ENCODE results near the gene PBLD. TPM values are rescaled to one million over a fixed set of nuclear protein-coding genes. Genes with fewer than 3 reads are reported as not detected.
"Not testable (repeated sequence)": the region's sequence is repeated elsewhere in the genome, so short reads cannot be mapped to it uniquely, and the experiment has no call there.

The PBLD gene
- total RNA-seq, 2 donors from 2014 or later, result 0.34 to 1.7 TPM

DNA sequence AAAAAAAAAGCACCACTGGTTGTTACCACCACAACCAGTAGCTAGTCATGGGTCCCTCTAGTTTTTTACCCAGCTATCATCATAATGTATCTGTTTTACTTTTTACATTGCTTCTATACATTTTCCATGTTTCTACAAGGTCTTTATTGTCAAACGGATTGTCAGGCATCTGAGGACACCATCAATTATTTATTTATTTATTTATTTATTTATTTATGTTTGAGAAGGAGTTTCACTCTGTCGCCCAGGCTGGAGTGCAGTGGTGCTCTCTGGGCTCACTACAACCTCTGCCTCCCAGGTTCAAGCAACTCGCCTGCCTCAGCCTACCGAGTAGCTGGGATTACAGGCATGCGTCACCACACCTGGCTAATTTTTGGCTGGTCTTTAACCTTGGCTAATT, 29.9 kb downstream of the PBLD start:
- H3K9me3 Mint-ChIP-seq, result no peaks in the 10 kb centered on the region
- no peak overlapping the region for H3K27ac Mint-ChIP-seq
- DNase-seq (ENCODE audit: low spot score in 2 of 2), result no peak
- H3K36me3 Mint-ChIP-seq, result no peaks in the 10 kb centered on the region
- ATAC-seq, result no peak

- no peaks in the 10 kb centered on the region for H3K9me3 Mint-ChIP-seq
- no peaks in the 10 kb centered on the region for H3K36me3 Mint-ChIP-seq
- no peak for ATAC-seq
- no peak for DNase-seq (ENCODE audit: low spot score in 2 of 2)
- no peak overlapping the region for H3K27ac Mint-ChIP-seq
These were observed 30.3 kb downstream of the PBLD start for GRCh38 chr10:68302503-68302823.

DNA sequence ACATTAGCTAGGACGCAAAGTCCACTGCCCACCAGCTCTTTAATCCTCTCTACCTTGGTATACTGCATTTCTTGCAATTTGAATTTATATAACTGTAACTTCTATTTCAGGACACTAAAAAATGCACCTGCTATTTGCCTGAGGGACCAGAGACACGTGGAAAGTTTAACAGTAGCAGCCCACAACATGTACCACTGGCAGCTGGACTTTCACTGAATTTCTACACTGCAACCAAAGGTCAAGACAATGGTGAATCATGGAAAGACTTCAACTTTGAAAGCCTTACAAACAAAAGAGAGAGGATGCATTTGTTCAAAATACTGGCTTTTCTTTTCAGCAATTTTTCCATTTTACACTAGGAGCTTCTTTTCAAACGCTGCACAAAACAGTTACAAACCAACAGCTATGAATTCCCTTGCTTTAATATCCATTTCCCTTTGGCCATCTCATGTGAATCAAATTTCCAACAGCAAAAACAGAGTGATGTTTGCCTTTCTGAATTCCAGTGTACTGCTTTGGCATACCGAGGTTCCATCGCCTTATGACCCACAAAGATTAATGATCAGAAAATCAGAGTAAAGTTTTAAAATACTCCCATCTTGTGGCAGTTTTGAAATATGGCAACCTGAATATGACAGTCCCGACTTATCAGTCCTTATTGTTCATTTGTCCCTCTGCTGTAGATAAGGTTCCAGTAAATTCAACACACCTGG, 30.8 kb downstream of the PBLD start:
- DNase-seq (ENCODE audit: low spot score in 2 of 2) (no peak), ATAC-seq (no peak)
- H3K9me3 Mint-ChIP-seq, result no peaks in the 10 kb centered on the region
- no peak overlapping the region for H3K27ac Mint-ChIP-seq
- no peaks in the 10 kb centered on the region for H3K36me3 Mint-ChIP-seq

DNA sequence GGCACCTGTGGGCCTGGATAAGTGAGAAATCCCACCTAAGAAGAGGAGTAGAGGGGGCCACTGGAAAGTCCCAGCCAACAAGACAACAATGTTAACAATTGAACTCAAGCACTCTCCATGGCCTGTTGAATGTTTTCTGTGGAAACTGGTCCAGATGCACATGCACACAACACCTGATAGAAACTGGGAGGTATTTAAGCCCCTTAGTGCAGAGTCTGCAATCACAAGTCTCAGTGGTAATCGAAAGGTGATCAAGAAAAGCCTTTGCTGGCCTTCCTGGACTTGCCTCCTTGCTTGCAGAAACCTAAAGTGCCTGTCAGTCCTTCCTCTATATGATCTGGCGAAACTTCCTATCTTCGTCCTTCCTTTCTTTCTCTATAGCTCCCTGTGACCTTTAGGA, 31.4 kb downstream of the PBLD start:
- DNase-seq (ENCODE audit: low spot score in 2 of 2) (no peak), ATAC-seq (no peak)
- Mint-ChIP-seq H3K9me3 (no peaks in the 10 kb centered on the region), H3K27ac (no peak overlapping the region), H3K36me3 (no peaks in the 10 kb centered on the region)

GRCh38 chr10:68296843-68297663, 35.7 kb downstream of the PBLD start:
- Mint-ChIP-seq H3K9me3 (no peaks in the 10 kb centered on the region), H3K27ac (no peak overlapping the region), H3K36me3 (no peaks in the 10 kb centered on the region)
- ATAC-seq (no peak), DNase-seq (ENCODE audit: low spot score in 2 of 2) (no peak)

DNA sequence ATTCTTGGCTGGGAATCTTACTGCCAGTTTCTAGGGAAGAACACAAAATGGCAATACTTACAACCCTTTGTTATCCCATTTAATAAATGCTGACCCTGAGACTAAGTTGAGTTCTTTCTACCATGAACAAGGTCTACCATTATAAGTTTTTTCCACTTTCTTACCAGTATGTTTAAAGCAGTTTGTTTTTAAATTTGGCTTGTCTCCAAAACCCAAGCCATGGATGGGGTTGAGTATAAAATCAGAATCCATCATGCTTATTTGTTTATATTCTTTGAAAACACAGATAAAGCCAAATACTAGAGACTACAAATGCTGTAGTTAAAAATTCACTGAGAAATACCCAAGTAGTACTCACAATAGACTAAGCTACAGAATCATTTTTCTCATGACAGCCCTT, 42.0 kb downstream of the PBLD start:
- no peak for DNase-seq (ENCODE audit: low spot score in 2 of 2)
- Mint-ChIP-seq H3K36me3 (no peaks in the 10 kb centered on the region), H3K27ac (no peak overlapping the region), H3K9me3 (no peaks in the 10 kb centered on the region)
- no peak for ATAC-seq

- Mint-ChIP-seq H3K36me3 (no peaks in the 10 kb centered on the region), H3K27ac (no peak overlapping the region), H3K9me3 (no peaks in the 10 kb centered on the region)
- no peak for DNase-seq (ENCODE audit: low spot score in 2 of 2)
- ATAC-seq, result no peak
These were observed 44.0 kb downstream of the PBLD start for GRCh38 chr10:68288717-68289116.

- Mint-ChIP-seq H3K36me3 (no peaks in the 10 kb centered on the region), H3K27ac (no peak overlapping the region), H3K9me3 (no peaks in the 10 kb centered on the region)
- no peak for ATAC-seq
- no peak for DNase-seq (ENCODE audit: low spot score in 2 of 2)
These were observed 48.4 kb downstream of the PBLD start for GRCh38 chr10:68284062-68285001.

DNA sequence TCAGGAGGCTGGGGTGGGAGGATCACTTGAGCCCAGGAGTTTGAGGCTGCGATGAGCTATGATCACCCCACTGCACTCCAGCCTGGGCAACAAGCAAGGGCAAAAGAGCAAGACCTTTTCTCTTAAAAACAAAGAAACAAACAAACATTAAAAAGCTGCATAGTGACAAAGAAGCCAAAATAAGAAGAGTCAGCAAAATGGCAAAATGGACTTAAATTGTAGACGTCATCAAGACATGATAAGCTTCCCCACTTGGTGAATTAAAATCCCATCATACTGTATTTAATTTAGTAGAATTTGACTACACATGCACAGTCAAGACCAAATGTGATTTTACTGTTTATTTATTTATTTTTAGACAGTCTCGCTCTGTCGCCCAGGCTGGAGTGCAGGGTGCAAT, 52.0 kb downstream of the PBLD start:
- Mint-ChIP-seq H3K9me3 (peaks cover 12% of the 10 kb centered on the region in 2 donors), H3K27ac (no peak overlapping the region), H3K36me3 (peaks cover 16 to 22% of the 10 kb centered on the region in 2 donors)
- ATAC-seq, result no peak
- no peak for DNase-seq (ENCODE audit: low spot score in 2 of 2)

GRCh38 chr10:68278906-68279753, 53.6 kb downstream of the PBLD start:
- not testable (repeated sequence) for DNase-seq (ENCODE audit: low spot score in 2 of 2); ATAC-seq; H3K27ac Mint-ChIP-seq
- Mint-ChIP-seq H3K36me3 (peaks cover 16 to 22% of the 10 kb centered on the region in 2 donors), H3K9me3 (peaks cover 12% of the 10 kb centered on the region in 2 donors)

DNA sequence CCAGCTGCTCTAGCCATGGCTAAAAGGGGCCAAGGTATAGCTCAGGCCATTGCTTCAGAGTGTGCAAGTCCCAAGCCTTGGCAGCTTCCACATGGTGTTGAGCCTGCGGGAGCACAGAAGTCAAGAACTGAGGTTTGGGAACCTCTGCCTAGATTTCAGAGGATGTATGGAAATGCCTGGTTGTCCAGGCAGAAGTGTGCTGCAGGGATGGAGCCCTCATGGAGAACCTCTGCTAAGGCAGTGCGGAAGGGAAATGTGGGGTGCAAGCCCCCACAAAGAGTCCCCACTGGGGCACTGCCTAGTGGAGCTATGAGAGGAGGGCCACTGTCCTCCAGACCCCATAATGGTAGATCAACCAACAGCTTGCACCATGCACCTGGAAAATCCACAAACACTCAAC, 54.9 kb downstream of the PBLD start:
- not testable (repeated sequence) for DNase-seq (ENCODE audit: low spot score in 2 of 2); H3K27ac Mint-ChIP-seq; ATAC-seq
- Mint-ChIP-seq H3K9me3 (peaks cover 12% of the 10 kb centered on the region in 2 donors), H3K36me3 (peaks cover 16 to 22% of the 10 kb centered on the region in 2 donors)

GRCh38 chr10:68276224-68276623, 56.5 kb downstream of the PBLD start:
- no peak for DNase-seq (ENCODE audit: low spot score in 2 of 2)
- ATAC-seq, result peak in 1 of 2 donors; percentile 28
- H3K27ac Mint-ChIP-seq, result no peak overlapping the region
- peaks cover 16 to 22% of the 10 kb centered on the region in 2 donors for H3K36me3 Mint-ChIP-seq
- H3K9me3 Mint-ChIP-seq, result peaks cover 12% of the 10 kb centered on the region in 2 donors

DNA sequence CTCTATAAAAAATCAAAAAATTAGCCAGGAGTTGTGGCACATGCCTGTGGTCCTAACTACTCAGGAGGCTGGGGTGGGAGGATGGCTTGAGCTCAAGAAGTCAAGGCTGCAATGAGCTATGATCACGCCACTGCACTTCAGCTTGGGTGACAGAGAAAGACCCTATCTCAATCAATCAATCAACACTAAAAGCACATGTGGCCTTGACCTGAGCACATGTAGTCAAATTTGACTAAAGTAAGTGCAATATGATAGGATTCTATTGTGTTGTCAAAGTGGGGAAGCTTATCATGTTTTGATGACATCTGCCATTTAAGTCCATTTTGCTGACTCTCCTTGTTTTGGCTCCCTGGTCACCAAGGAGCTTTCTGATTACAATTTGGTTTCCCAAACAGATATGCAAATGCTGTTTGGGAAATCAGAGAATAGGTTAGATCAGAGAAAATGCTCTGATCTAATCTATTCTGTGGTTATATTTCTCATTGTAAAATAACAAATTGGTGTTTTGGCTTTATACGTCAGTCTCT, 57.1 kb downstream of the PBLD start:
- Mint-ChIP-seq H3K36me3 (peaks cover 16 to 22% of the 10 kb centered on the region in 2 donors), H3K27ac (no peak overlapping the region), H3K9me3 (peaks cover 12% of the 10 kb centered on the region in 2 donors)
- DNase-seq (ENCODE audit: low spot score in 2 of 2) (no peak), ATAC-seq (no peak)

DNA sequence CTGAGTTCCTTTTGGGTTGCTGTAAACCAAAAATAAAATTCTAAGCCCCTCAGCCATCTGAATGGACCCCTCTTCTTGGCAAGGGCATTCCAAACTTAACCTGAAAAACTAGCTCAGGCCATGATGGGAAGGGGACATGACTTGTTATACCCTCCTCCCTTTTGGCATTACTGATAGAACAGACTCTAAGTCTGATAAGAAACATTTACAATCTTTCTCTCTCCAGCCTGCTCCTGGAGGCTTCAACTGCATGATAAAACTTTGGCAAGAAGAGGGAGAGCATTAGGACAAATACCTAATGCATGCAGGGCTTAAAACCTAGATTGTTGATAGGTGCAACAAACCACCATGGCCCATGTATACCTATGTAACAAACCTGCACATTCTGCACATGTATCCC, 59.9 kb downstream of the PBLD start:
- Mint-ChIP-seq H3K9me3 (peaks cover 6 to 7% of the 10 kb centered on the region in 2 donors), H3K27ac (no peak overlapping the region), H3K36me3 (peaks cover 10 to 13% of the 10 kb centered on the region in 2 donors)
- ATAC-seq, result no peak
- no peak for DNase-seq (ENCODE audit: low spot score in 2 of 2)

- no peaks in the 10 kb centered on the region for H3K36me3 Mint-ChIP-seq
- H3K27ac Mint-ChIP-seq, result no peak overlapping the region
- no peak for ATAC-seq
- no peaks in the 10 kb centered on the region for H3K9me3 Mint-ChIP-seq
- no peak for DNase-seq (ENCODE audit: low spot score in 2 of 2)
These were observed 61.4 kb downstream of the PBLD start for GRCh38 chr10:68271196-68271882.

Data from activated naive CD4-positive, alpha-beta T cell treated with anti-CD3 and anti-CD28 coated beads, Interleukin-2, amount 50 U/mL, for 72 hours (primary cell).